Keratinocyte (primary cell): ENCODE results near the gene REV3L.

ENCODE experiments used
- EZH2 ChIP-seq: IDR thresholded peaks from one replicate; pipeline ENCODE4 v1.6.1; 2012; ENCODE audit warnings: inconsistent platforms, mild to moderate bottlenecking, low read length, moderate library complexity
- TF ChIP-seq, protein P1 (sequence below), 3 experiments: IDR thresholded peaks in 1 of 3; conservative IDR thresholded peaks in 1 of 3; optimal IDR thresholded peaks in 1 of 3; 2 replicates in 2 of 3; 3 replicates in 1 of 3; pipeline versions ENCODE3 to v1.5.1; 2011; ENCODE audit warnings: low read length in 3 of 3, mild to moderate bottlenecking in 3 of 3, moderate library complexity in 2 of 3, control low read depth in 1 of 3, inconsistent platforms in 1 of 3; ENCODE audit not compliant: insufficient read depth in 2 of 3; ENCODE audit errors: extremely low read depth in 1 of 3

DNA sequence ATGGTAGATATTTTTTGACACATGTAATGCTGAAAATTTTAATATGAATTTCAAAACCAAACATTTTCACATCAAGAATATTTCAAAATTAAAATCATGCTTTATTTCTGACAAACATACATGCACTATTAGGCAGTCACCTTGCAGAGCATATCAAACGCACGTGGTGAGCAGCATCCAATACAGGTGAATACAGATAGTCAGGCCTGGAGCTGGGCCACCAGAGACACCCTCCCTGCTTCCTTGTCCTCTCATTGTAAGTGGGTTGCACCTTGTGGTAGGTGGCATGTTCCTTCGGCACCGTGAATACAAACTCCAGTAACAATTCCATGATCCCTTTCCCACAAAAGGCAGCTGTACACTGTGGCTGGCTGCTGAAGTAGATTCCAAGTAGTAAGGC lies 8.9 kb downstream of the REV3L start:
- TF ChIP-seq, protein P1, sequence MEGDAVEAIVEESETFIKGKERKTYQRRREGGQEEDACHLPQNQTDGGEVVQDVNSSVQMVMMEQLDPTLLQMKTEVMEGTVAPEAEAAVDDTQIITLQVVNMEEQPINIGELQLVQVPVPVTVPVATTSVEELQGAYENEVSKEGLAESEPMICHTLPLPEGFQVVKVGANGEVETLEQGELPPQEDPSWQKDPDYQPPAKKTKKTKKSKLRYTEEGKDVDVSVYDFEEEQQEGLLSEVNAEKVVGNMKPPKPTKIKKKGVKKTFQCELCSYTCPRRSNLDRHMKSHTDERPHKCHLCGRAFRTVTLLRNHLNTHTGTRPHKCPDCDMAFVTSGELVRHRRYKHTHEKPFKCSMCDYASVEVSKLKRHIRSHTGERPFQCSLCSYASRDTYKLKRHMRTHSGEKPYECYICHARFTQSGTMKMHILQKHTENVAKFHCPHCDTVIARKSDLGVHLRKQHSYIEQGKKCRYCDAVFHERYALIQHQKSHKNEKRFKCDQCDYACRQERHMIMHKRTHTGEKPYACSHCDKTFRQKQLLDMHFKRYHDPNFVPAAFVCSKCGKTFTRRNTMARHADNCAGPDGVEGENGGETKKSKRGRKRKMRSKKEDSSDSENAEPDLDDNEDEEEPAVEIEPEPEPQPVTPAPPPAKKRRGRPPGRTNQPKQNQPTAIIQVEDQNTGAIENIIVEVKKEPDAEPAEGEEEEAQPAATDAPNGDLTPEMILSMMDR (optimal IDR thresholded peaks at IDR 0.05 in 1 of 3, IDR thresholded peaks at IDR 0.05 in 1 of 3, conservative IDR thresholded peaks at IDR 0.05 in 1 of 3; ENCODE audit: extremely low read depth in 1 of 3, insufficient read depth in 2 of 3, low read length in 3 of 3), result no peak
- TF ChIP-seq EZH2, result no peak
